IPS-NIHi7 (cell line): ENCODE results near the gene CCDC148.
A peak's percentile ranks its signal among the peaks of the same experiment; 100 is the strongest.
"Not testable (repeated sequence)": the region's sequence is repeated elsewhere in the genome, so short reads cannot be mapped to it uniquely, and the experiment has no call there.

Experiments
- DNase-seq: peaks from one replicate; pipeline ENCODE4 v3.0.0; 2012; ENCODE audit warnings: mixed read lengths; ENCODE audit errors: extremely low spot score

The CCDC148 gene

DNA sequence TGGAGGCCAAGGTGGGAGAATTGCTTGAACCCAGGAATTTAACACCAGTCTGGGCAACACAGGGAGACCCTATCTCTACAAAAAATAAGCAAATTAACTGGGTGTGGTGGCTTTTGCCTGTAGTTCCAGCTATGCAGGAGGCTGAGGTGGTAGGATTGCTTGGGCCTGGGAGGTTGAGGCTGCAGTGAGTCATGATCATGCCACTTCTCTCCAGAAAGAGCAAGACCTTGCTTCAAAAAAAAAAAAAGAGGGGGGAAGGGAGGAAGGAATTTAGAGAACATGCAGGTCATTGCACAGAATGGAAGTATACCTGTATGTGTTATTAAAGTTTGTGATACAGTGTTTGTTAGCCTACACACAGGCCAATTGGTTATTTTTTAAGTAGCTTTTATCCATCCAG is 26.0 kb upstream of the CCDC148 start:
- no peak for DNase-seq

DNA sequence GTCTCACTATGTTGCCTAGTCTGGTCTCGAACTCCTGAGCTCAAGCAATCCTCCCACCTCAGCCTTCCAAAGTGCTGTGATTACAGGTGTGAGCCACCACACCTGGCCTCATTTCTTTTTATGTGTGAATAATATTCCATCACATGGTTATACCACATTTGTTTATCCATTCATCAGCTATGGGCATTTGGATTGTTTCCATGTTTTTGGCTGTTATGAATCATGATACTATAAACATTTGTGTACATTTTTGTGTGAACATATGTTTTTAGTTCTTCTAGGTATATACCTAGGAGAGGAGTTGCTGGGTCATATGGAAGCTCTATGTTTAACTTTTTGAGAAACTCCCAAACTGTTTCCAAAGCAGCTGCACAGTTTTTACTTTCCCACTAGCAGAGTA is 24.6 kb upstream of the CCDC148 start:
- DNase-seq: no peak

DNA sequence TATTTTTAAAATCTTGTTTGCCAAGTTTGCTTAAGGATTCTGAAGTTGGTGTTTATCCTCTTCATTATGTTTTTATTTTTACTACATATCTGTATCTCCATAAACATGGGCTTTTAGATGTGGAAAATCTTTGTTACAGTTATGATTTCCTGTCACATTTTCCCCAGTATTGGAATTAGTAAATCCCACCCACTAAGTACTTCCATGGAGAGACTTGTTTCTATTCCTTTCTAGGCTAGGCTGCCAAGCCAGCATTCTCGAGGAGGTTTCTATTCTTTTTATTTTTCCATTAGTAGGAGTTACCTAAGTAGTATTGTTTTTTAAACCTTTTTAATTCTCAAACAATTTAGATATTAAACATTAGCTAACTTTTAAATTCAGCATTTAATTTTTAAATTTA is 22.3 kb upstream of the CCDC148 start:
- no peak for DNase-seq

DNA sequence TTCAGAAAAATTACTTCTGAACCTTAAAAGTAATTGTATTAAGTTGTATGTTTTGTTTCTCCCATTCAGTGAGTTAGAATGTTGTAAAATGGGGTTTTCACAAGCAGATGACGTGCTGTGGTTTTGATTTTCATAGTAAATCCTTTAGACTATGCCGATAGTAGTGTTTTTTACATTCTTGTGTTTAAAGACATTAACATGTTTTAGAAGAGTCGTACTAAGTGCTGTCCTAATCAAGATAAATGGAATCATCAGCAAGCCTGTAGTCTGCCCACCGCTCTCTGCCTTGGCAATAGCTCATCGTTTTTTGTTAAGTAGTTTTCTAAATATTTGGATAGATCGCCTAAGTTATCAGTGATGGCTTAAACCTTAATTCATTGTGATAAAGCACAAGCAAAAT is 21.7 kb upstream of the CCDC148 start:
- DNase-seq: no peak

DNA sequence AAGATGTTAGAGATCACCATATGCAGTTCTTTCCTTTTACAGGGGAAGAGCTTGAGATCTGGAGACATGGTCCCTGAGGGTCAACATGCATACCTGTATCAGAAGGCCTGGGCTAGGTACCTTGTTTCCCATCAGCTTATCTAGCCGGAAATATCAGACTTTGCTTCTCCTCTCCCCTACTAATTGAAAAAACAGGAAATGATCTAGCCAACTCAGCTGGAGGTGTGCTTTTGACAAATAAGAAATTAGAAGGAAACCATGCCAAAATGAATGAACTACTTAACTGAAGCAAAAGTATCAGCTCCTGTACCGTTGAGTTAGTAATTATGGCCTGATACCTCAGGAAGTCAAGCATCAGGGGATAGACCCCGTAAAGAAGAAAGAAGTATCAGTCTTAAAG is 20.6 kb upstream of the CCDC148 start:
- DNase-seq: no peak

DNA sequence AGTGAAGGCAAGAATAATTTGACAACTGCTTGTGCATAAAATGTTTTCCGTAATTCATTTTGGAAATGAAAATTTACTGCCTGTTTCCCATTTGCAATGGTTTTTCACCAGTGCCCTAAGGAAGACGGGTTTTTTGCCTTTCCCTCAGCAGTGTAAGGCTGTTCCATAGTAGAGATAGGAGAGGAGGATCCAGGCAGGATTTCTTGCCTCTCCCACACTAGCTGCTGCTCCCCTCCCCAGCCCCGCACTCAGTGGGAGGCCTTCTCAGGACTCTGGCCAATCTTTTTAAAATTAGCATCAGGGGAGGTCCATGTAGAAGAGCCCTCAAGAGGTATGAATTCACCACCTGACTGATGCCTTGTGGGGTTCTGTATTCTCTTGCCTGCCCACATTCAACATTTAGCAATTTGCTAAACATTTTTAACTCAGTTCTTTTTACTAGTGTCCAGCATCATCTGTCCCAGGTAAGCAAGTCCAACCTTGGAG is 18.0 kb upstream of the CCDC148 start:
- not testable (repeated sequence) for DNase-seq

DNA sequence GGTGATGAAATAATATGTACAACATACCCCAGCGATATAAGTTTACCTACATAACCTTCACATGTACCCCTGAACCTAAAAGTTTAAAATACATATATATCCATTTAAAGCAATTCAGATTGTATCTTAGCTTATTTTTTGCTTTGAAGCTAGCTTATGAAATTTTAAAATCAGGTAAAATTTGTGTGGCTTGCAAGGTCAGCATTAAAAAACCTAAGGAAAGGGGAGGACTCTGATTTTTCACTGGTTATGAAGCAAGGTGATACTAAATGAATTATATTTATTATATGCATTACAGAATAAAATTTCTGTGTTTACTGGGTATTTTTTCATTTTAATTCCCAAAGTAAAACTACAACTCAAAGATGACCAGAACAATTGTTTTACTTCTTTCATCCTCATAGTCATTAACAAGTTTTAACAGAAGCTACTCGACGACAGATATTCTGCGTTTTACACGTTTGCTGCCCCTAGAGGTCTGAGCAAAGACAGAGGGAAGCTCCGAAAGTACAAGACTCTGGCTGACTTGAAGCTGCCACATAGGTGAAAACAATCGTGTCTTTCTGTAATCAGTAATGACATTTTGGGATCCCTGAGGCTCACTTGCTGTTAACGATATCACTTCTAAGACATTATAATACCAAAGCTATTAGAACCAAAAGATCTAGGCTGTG is 17.3 kb upstream of the CCDC148 start:
- peak; percentile 30 for DNase-seq

DNA sequence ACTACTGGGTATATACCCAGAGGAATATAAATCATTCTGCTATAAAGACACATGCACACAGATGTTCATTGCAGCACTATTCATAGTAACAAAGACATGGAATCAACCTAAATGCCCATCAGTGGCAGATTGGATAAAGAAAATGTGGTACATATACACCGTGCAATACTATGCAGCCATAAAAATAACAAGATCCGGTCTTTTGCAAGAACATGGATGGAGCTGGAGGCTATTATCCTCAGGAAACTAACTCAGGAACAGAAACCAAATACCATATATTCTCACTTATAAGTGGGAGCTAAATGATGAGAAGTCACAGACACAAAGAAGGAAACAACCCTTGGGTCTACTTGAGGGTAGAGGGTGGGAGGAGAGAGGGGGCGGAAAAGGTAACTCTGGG is 16.7 kb upstream of the CCDC148 start:
- not testable (repeated sequence) for DNase-seq

DNA sequence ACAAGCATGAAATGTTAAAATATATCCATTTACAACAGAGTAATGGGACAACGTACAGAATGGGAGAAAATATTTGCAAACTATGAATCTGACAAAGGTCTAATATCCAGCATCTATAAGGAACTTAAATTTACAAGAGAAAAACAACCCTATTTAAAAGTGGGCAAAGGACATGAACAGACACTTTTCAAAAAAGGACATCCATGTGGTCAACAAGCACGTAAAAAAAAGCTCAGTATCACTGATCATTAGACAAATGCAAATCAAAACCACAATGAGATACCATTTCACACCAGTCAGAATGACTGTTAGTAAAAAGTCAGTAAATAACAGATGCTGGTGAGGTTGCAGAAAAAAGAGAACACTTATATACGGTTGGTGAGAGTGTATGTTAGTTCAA is 16.3 kb upstream of the CCDC148 start:
- DNase-seq: not testable (repeated sequence)

DNA sequence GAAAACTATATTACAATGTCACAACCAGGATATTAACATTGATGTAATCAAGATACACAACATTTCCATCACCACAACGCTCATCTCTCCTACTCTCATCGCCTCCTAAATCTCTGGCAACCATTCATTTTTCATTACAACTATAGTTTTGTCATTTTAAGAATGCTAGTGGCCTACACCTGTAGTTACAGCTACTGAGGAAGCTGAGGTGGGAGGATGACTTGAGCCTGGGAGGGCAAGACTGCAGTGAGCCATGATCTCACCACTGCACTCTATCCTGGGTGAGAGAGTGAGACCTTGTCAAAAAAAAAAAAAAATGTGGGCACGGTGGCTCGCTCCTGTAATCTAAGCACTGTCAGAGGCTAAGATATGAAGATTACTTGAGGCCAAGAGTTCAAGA is 10.7 kb upstream of the CCDC148 start:
- no peak for DNase-seq

DNA sequence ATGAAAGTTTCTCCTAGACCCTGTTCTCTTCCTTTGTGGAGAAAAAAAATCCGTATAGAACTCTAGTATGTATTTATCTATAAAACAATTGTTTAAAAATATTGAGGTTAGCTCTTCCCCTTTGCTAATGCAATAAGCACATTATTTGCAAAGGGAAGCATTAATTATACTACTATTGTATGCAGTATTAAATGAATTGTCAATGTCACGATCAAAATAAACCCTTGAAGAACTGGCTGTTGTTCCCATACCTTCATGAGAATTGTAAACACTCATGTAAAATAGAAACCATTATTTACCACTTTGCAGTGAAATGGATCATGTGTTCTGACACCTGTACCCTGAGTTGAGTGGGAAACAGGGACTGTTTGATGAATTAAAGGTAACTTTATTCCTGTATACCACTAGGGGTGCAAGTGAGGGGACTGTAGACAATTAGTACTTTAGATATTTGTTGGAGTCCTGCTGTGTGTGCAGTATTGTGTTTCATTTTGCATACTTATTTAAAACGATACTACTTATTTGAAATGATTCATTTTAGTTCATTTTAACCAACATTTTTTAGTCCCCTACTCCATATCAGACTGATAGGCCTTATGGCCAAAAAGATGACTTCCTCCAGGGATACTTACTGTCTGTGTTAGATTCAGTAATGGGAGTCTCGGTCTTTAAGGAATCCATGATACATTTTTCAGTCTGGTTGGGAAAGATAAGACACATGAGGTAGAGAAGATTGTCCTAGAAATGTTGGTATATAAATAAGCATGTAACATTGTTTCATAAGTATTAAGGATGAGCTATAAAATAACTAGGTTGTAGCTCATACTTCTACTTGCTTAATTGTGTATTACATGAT is 8.1 kb upstream of the CCDC148 start:
- no peak for DNase-seq

DNA sequence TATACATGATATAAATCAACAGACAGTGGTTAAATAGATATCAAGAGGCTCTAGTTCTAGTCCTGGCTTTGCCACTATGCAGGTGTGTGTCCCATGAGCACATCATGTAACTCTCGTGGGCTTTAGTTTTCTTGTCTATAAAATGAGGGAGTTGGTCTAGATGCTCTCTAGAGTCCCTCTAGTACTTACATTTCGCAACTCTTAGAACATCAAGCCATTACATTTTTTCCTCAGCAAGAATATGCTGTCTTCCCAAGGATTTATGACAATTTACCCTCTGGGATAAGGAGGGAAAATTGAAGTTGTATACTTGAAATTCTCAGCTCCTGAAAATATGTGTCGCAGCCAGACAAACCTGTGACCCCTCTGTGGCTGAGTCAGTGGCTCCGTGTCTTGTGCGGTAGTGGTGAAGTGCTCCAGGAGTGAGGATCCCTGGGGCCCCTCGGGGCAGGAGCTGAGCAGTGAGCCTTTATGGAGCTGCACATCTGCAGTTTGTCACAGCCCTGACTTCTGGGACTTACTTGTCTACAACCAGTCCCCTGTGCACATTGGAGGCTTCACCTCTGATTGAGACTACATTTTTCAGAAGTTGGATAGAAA is 7.0 kb upstream of the CCDC148 start:
- no peak for DNase-seq

DNA sequence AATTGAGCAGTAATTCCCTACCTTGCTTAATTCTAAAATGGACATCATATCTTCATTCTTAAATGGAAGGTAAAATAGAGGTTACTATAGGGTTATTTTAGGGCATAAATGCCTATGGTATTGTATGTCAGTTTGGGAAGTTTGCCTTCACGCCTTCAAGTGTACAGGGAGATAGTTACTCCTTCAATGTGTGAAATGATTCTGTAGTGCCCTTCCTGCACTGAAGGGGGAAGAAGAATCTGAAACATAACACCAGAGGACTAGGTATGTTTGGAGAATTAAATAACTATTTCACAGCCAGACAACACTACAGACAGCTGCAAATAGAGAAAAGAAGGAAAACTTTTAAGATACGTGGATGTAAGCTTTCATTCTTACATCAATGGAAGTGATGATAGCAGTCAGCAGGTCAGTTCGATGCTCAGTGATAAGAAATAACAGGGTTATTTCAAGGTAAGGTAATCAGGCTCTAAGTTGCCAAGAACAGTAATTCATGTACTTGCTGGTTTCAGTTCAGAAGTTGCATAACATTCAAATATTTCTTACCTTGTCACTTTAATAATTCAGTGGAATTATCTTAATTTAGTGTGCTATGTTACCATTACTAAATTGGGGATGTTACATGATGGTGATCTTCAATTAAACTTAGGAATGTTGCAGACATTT is 4.2 kb upstream of the CCDC148 start:
- DNase-seq: no peak

DNA sequence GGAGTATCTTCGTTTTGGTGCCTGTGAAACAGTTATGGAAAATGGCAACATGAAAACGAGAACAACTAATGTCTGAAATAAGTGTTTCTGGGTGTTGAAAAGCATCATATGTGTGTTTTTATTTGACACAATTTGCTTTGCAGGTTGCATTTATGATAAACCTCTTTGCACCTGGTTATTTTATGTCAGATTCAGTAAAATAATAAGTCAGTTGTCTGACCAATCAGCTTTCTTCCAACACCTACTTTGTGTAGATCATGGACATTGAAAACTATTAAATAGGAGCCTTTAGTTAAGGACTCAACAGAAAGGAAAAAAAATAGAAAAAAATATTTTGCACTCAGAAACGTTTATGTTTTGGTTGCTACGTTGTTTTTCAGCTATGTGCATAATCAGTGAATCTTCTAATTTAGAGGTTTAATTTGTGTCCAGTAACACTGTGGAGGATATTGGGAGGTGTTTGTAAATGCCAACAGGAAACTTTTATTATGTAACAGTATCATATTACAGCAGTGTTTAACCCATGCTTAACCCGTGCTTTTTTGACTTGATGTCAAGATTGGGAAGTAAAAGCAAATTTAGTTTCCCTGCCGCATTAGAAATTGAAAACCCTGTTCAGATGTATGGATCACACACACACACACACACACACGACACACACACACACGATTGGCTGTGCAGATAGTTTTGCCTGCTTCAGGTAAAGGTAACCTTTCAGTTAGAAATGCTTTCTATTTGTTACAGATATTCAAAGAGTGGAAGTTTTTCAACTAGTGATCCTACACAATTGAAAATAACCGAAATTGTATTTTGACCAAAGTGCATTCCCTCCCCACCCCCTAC is 2.8 kb upstream of the CCDC148 start:
- DNase-seq: no peak

DNA sequence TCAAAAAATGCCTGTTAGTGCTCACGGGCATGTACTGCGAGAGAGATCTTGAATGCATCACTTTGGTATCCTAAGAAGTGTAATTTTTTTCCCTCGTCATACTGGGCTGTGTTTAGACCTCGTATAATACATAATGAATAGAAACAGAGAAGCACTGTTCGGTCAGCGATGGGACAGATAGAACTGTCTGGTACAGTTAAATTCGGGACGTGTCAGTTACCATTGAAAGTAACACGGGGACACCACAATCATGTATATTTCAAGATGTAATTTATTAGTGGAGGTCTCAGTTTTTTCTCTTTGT is 2.0 kb upstream of the CCDC148 start:
- DNase-seq: no peak

DNA sequence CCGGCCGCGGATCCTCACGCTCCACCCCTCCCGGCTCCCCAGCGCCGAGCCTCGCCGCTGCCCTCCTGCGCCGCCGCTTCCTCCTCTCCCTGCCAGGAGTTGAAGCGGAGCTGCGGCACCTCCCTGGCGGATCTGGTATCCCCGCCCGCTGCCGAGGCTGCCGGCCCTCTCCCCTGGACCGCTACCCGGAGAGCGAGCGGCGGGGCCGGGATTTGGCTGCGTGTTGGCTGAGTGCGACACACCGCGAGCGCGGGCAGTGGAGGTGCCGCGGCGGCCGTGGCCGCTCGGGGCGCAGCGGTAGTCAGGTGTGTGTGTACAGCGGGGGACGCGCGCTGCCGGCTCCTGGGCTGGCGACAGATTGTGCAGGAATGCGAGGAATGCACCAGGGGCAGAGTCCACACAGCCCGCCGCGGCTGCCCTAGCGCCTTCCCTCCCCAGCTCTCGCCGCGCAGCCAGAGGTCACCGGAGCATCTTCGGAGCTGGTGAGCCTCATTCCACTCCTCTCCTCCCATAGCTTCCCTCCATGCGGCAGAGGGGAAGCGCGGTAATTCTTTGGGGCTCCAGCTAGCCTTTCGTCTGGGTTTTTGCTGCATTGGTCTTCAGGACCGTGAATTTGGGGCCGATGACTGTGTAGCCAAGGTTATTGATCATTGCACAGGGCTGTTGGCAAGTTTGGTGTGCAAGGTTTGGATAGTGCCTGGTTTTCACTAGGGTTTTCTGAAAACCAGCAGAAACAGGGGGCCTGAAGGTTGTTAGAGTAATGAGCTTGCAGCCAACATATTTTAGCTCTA is 1.5 kb upstream of the CCDC148 start:
- peak; percentile 83 for DNase-seq

DNA sequence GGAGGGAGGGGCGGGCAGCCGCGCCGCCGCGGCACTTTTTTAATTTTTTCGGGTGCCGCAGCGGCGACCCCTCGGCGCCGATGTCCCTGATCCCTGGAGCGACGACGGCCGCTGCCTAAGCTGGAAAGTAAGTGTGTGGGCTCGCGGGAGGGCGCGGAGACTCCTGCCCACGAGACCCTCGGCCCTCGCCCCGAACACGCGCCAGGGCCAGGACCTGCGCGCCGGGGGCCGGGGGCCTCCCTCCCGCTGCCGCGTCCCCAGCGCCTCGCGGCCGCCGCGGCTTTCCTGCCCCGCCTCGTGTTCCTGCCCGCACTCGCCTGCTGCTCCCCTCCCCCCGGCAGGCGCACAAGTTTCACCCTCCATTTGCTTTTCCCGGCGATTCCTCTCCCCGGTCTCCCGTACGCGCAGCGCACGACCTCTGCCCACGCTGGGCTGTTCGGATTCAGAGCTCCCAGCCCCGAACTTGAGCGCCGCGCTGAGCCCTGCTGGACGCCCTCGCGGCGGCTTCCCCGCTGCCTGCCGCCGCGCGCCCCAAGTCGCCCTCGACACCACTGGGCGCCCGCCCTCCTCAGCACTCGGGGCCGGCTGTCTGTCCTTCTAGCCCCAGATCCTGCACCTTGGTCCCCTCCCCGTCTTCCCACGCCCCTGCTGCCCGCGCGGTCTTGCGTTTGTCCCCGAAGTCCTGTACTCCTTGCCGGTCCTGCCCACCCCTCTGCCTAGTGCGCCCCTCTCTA is 706 bp upstream of the CCDC148 start:
- peak; percentile 32 for DNase-seq

DNA sequence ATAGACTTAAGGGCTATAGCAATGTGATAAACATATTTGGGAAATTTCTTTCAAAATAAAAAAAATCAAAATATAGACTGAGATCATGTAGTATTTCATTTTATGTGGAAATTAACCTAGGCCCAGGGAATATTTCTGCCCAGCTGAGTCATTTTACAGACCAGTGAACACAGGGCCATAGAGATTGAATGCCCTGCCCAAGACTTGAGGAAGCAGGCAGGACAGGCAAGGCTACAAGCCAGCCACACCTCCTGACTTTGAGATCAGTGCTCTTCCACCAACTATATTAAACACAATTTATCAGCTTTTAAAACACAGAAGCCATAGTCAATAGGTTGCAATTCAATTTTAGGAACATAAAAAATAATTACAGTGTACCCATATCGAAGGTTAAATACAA is 12.9 kb downstream of the CCDC148 start:
- no peak for DNase-seq

DNA sequence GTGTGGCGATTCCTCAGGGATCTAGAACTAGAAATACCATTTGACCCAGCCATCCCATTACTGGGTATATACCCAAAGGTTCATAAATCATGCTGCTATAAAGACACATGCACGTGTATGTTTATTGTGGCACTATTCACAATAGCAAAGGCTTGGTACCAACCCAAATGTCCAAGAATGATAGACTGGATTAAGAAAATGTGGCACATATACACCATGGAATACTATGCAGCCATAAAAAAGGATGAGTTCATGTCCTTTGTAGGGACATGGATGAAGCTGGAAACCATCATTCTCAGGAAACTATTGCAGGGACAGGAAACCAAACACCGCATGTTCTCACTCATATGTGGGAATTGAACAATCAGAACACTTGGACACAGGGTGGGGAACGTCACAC is 17.5 kb downstream of the CCDC148 start:
- not testable (repeated sequence) for DNase-seq

DNA sequence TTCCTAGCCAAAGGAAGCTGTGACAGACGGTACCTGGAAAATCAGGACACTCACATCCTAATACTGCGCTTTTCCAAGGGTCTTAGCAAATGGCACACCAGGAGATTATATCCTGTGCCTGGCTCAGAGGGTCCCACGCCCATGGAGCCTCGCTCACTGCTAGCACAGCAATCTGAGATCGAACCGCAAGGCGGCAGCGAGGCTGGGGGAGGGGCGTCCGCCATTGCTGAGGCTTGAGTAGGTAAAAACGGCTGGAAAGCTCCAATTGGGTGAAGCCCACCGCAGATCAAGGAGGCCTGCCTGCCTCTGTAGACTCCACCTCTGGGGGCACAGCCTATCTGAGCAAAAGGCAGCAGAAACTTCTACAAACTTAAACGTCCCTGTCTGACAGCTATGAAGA is 22.8 kb downstream of the CCDC148 start:
- DNase-seq: not testable (repeated sequence)
